Mammary epithelial cell (primary cell): ENCODE results near the gene LRRC27.

Experiments used
- EZH2 ChIP-seq: IDR thresholded peaks from 2 replicates; pipeline ENCODE4 v1.6.1; 2012; ENCODE audit warnings: low read length, inconsistent platforms, borderline replicate concordance
- TF ChIP-seq, protein P1 (sequence below), 2 donors: IDR thresholded peaks in 1 of 2; conservative IDR thresholded peaks in 1 of 2; 2 replicates each; pipeline ENCODE4 v1.5.1; 2011 to 2012; ENCODE audit warnings: inconsistent platforms in 2 of 2, low read length in 2 of 2, mild to moderate bottlenecking in 2 of 2, control low read depth in 1 of 2, low read depth in 1 of 2; ENCODE audit not compliant: insufficient read depth in 1 of 2; ENCODE audit errors: extremely low read depth in 1 of 2

DNA sequence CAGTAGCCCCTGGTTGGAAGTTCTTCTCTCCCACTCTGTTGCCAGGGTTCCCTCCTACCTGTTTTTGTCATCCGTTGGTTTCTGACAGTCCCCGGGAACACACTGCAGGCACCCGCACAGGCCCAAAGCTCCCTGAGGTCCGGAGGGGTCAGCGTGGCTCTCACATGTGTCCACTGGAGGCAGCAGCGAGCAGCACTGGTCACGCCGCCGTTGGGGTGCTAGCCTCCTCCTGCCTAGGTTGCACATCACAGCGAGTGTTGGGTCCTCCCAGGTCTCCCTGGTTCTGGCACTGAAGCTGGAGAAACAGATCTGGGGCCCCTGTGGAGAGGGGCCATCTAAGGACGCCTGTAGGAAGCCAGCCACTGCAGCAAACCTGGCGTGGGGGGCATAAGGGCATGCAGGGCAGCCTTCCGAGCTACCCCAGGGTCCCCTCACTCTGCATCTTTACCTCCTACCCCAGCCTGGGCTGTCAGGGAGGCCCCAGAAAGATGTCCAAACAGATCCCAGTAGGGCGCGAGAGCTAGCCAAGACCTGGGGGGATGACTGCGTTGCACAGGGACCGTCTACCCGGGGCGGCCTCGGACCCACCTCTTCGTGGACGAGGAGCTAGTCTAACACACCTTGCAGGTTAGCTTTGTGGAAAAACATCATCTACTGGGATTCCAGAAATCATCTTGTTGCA, 28.9 kb downstream of the LRRC27 start:
- TF ChIP-seq EZH2 = no peak
- TF ChIP-seq, protein P1, sequence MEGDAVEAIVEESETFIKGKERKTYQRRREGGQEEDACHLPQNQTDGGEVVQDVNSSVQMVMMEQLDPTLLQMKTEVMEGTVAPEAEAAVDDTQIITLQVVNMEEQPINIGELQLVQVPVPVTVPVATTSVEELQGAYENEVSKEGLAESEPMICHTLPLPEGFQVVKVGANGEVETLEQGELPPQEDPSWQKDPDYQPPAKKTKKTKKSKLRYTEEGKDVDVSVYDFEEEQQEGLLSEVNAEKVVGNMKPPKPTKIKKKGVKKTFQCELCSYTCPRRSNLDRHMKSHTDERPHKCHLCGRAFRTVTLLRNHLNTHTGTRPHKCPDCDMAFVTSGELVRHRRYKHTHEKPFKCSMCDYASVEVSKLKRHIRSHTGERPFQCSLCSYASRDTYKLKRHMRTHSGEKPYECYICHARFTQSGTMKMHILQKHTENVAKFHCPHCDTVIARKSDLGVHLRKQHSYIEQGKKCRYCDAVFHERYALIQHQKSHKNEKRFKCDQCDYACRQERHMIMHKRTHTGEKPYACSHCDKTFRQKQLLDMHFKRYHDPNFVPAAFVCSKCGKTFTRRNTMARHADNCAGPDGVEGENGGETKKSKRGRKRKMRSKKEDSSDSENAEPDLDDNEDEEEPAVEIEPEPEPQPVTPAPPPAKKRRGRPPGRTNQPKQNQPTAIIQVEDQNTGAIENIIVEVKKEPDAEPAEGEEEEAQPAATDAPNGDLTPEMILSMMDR (conservative IDR thresholded peaks at IDR 0.05 in 1 of 2, IDR thresholded peaks at IDR 0.05 in 1 of 2; ENCODE audit: extremely low read depth in 1 of 2, insufficient read depth in 1 of 2, low read depth in 1 of 2, low read length in 2 of 2) = peak; percentile 29 to 36
